HG03045 (cell line): Measurements from ENCODE around the gene PDHX.
"Not testable (repeated sequence)": the region's sequence is repeated elsewhere in the genome, so short reads cannot be mapped to it uniquely, and the experiment has no call there.

ENCODE experiments used
- ATAC-seq: cut with Tn5 transposase; IDR thresholded peaks from one replicate; pipeline ENCODE4 v1.9.1; 2021; ENCODE audit warnings: mild to moderate bottlenecking, moderate library complexity; ENCODE audit not compliant: unreplicated experiment

The PDHX gene

DNA sequence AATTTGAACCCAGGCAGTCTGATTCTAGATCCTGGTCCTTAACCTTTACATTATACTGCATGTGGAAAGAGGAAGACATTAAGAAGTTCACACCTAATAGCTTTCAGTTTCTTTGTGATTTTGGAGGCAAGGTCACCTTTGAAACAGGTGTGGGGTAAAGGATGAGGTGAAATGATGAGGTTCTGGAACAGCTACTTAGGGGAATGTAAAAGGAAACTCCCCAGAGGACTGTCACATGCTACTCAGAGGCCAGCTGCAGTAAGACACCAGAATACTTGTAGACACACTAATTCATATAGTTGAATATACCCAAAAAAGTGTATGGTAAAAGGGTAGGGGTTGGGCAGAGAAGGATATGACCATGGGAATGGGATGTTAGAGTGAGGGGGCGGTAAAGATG, 5.6 kb upstream of the PDHX start:
- no peak for ATAC-seq

DNA sequence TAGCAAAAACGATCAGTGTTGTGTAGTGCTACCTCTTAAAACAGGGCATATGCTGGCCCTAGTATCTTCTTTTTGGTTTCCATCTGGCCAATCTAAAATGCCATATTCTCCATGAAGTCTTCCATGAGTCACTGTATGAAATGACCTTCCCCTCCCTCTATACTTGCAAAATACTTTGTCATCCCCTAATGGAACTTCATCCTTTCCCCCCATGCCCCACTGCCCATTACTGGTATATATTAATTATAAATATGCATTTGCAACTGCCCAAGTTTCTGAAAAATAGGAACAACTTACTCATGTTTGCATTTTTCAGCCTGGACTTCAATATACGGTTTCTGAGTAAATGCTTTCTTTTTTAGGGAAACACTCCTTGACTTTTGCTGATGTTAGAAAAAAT, 4.7 kb upstream of the PDHX start:
- ATAC-seq: no peak

DNA sequence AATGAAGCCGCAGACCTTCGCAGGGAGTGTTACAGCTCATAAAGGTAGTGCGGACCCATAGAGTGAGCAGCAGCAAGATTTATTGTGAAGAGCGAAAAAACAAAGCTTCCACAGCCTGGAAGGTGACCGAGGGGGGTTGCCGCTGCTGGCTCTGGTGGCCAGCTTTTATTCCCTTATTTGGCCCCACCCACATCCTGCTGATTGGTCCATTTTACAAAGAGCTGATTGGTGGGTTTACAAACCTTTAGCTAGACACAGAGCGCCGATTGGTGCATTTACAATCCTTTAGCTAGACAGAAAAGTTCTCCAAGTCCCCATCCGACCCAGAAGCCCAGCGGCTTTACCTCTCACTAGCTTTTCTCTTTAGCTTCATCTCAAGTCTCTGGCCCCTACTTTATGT, 2.9 kb upstream of the PDHX start:
- ATAC-seq: not testable (repeated sequence)

DNA sequence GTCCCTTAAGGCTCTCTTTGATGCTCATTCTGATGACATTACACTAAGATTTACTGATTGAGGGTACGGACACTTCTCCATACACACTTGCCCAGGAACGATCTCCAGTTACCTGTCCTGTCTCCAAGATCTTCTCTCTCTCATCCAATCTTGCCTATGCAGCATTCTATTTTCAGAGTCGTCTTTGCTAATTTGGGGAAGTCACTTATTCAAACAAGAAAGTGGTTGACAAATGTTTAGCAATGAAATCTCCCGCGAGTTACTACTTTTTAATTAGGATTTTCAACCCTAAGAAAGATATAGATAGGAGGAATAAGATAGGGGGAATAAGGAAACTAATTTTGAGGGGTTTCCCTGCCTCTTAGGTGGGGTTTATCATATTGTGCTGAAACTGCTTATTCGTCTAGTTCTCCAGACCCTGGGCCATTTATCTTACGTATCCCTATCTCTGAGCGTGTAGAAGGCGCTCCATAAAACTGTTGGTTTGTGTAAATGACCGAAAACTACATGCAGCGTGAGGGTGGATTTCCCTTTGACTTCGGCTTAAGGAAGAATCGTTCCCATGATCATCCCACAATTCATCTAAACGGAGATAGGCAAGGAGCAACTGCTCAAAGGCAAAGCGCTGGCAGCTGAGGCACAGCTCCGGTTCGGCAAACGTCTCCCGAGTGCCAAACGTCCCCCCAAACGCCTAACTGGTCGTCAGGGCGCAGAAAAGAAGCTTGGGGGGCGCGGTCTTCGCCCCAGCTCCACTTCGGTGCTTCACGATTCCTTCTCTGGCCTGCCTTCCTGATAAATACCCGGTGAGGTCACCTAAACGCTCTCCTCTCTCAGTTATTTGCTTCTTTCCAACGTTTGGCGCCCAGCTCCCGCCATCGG, 1.0 kb upstream of the PDHX start:
- ATAC-seq: no peak

DNA sequence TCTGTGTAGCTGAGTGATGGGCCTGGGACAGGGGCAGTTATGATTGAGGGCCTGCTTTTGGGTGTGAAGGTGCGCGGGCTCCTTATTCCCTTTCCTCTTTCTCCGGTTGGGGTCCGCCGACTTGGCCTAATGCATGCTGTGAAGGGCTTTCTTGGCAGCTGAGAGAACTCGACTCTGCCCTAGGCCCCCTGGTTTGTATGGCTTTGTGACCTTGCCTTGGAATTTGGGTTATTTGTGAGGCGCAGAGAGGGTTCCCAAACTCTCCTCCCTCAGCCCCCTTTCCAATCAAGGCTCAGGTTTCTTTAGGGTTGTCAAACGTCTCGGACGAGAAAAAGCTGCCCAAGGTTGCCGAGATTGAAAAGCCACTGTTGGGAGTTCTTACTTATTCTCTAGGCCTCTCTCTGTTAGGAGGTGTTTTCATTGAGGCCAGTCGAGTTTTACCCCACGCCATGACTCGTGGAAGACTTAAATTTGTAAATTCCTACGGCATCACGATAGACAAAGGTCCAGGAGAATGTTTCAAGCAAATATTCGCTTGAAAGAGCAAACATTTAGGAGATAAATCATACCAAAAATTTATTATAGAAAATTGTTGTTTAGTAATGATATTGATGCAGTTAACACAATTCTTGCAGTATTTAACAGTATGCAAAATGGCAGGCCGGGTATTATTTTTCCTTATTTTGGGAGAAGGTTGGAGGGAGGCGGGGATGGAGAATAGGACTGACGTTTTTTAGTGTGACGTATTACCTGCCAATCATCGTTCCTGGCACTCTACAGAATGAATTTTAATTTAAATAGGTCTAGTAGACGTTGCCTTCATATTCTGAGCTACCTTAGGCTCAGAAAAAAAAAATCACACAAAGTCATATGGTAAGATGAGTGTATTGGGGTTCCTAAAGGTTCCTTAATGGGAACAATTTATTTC, 689 bp downstream of the PDHX start:
- no peak for ATAC-seq

DNA sequence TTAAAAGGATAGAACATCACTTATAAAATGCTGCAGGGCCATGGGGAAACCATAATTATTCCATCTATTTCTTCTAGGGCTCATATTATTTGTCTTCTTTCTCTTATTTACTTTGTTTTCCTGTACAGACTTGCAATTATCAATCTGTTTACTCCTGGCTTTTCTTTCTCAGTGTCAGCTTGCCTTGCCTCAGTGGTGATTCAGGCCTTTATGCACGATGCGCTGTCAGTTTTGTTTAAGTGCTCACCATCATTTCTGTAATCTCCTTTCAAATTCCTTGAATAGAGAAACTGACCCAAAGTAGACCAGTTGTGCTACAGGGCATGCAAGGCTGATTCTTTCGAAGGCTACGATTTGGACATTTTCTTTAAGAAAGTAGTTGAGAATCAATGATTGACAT, 4.7 kb downstream of the PDHX start:
- ATAC-seq: no peak

DNA sequence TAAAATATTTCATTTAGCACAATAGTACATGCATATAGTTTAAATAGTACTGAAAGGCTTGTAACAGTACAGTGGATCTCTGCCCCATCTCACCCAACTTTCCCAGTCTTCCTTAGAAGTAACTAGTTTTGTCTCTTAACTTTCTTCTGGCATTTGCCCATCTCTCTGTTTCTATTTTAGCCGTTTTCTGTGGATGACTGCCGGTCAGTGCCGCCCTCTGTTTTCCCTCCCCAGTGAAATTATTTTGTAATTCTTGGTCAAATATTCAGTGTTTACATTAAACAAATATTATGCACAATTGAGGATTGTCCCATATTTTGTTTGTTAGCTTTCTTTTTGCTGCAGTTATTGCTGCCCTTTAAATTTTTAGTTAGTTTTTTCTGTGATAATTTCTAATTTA, 8.3 kb downstream of the PDHX start:
- no peak for ATAC-seq

DNA sequence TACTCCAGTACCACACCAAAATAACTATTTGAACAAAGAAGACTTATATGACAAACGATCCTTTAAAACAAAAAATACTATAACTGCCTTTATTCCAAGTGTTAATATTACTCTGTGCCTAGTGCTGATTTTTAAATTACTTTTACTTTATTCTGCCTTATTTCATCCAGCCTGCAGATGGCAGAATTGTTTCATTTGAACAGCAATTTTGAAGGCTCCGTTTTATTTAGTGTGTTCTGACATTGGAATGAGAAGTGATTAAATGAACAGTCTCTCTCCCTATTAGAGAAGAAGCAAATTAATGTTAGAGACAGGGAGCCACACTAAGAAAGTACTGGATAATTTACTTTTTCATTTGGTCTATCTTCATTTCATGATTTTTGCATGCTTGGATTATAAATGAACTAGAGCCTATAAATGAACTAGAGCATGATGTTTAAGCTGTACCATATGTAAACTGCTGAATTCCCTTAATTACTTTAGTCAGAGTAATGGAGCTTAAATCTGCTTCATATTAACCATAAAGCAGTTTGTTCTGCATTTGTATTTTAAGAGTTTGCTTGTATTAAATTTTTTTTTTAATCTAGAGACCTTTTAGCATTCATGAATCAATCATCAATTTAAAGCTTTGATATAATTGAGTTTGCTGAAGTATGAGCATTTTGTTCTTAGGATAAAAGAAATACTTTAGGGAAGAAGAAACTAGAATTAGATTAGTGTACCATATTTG, 9.8 kb downstream of the PDHX start:
- ATAC-seq: no peak

DNA sequence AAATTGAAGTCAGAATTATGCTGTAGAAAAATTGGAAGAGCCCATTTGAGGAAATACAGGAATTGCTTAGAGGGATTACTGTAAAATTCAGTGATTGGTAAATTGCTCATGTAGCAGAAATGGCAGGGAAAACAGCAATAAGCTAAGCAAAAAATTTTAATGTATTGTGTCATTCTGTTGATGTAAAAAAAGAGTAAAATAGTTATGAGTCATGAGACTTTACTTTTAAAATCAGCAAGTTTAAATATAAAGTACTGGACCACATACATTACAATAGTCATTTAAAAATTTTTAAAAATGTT, 10.4 kb downstream of the PDHX start:
- ATAC-seq: no peak

DNA sequence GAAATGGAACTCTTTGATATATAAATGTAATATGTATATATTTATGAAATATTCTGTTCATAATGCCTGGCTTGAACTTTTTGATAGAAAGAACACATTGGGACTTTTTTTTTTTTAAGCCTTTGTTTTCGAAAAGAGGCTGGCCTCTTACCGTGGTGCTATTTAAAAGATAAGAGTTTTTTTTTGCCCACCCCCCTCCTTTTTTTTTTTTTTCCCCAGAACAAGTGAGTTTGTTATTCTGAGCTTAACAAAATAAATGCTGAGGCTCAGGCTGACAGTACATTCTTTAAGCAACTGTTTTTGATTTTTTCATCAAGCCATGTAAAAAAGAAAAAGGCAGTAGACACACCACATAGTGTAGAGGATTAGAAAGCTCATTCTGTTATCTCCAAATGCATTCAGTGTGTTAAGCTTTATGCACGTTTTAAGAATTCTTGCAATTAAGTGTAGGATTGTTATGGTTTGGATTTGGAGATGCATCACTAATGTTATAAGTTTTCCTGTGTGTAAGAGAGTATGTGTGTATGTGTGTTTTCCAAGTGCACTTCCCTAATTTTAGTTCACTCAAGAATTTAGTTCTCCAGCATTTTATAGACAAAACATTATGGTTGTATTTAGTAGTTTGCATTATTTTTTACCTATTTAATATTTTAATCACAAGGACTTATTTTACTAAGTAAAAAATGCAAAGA, 12.0 kb downstream of the PDHX start:
- no peak for ATAC-seq

DNA sequence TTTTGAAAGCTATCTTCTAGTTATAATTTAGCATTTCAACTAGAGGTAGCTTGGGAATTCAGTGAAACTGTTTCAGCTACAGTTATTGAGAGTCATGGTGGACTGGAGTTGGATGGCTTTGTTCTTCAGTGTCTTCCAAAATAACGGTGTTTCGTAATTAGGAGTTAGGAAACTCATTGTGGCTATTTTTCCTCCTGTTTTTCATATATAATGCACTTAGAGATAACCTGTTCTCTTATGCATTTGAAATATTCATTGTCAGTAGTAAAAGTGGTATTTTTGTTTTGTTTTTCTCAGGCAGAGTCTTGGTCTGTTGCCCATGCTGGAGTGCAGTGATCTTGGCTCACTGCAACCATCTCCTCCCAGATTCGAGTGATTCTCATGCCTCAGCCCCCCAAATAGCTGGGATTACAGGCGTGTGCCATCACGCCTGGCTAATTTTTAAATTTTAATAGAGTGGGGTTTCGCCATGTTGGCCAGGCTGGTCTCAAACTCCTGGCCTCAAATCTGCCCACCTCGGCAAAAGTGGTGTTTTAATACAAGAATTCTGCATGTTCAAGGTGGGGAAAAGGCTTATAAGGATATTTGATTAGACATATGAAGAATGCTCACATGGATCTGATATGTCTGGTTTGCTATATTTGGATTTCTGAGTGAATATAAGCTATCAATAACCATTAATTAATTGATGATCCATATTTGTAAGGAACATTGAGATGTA, 12.7 kb downstream of the PDHX start:
- ATAC-seq: no peak

DNA sequence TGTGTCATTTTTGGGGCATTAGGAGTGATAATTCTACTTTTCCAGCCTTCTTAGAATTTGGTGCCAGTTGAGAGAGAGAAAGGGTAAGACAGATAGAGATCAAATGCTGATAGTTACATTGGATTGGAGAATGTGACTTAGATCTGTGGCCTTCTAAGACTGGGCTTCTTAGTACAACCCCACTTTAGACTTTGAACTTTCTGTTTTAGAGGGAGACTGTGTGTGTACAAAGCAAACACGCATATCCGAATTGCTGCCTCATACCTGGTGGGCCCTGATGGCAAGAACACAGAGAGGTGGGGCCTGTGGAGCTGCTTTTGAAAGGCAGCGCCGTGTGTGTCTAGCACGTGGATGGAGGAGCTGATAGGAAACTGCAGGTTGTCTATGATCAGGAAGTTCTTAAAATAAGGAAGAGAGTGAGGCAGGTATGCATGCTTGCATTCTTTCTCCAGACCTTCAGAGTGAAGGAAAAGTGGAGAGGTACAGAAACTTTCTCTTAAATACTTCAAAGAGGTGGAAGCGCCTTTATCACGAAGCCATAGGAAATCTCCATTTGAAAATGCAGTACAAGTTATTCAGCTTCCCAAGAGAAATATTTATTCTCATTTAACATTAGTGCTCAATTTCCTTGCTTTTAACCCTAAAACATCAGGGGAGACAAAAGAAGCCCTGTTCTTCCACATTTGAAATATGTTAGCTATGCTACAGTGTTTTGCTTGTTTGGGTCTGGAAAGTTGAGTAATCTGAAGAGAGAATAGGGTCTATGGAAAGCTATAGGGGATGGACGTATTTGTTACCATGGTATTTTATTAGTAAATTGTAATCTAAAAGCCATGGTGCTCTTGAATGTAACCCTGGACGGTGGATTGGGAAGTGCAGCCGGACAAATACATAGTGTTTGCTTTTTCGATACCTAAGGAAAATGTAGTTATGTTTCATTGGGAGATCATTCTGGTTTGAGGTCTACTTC, 13.7 kb downstream of the PDHX start:
- ATAC-seq: no peak

DNA sequence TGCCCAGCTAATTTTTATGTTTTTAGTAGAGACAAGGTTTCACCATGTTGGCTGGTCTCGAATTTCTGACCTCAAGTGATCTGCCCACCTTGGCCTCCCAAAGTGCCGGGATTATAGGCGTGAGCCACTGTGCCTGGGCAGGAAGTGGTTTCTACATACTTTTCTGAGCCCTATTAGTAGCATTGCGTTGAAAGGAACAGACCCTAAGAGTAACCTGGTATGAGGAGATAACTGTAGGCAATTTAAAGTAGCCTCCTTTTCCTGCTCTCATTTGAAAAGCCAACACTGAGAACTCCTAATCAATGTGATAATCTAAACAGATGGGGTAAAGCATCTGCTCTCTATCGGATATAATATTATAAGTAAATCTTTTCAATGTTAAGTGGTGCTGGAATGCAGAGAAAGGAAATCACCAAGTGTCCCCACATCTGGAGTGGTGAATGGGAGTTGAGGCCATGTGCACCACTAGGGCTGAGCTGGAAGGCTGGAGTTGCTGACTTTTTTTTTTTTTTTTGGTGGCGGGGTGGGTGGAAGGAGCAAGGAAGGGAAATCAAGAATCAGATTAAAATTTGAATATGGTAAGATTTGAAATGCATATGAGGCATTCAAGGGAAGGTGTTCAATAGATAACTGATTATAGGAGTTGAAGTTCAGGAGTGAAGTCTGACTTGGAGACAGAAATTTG, 20.7 kb downstream of the PDHX start:
- ATAC-seq: no peak

DNA sequence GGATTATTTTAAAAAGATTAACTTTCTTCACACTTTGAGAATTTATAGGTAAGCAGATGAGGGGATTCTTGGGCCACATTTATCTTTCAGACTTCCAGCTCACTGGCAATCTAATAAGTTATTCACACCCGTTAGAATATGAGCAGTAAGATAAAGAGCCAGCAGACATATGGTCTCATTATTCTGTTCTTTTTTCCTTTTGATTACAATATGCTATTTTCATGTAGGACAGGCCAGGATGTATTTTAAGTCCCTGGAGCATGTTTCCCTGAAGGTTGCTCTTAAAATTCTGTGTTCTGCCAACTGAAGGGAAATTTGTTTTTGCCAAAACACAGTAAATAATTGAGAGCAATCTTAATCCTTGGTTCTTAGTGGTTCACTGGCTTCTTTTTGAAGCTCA, 22.2 kb downstream of the PDHX start:
- ATAC-seq: no peak

DNA sequence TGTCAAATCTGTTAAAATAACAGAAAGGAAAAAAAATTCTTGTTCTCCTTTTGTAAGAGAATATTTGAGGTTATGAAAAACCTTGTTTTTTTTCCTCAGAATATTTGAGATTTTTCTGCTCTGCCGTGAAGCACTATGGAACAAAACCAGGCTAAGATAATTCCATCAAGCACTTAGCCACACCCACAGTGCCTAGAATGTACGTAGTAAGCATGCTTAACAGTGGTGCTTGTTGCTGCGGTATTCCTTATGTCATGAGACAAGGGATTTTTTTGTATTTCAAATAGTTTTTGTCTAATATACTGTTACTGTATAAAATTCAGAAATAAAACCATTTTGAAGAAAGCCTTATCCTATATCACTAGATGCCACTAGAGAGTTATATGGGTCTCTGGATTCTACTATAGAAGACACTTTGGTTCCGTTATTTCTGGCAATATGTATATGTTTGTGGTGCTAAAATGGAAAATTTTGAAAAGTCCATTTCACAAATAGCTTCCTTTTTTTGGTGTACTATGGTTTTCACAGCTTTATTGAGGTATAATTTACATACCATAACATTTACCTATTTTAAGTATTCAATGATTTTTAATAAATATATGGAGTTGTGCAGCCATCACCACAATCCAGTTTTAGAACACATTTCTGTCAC, 23.7 kb downstream of the PDHX start:
- ATAC-seq: no peak

DNA sequence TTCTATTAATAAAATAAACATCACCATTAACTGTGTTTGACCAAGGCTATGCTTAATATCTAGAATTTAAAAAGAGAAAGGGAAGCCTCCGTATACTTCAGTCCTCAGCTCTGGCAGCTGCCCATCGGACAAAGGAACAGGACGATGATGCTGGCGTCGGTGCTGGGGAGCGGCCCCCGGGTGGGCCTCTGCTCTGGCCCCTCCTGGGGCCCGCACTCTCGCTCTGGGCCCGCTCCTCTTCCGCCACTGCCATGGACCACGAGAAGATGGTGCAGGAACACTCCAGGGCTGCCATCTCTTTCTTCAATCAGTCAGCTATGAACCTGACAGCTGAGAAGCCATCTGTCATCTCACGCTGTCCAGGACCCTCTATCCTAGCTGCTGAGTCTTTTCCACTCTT, 25.3 kb downstream of the PDHX start:
- ATAC-seq: no peak

DNA sequence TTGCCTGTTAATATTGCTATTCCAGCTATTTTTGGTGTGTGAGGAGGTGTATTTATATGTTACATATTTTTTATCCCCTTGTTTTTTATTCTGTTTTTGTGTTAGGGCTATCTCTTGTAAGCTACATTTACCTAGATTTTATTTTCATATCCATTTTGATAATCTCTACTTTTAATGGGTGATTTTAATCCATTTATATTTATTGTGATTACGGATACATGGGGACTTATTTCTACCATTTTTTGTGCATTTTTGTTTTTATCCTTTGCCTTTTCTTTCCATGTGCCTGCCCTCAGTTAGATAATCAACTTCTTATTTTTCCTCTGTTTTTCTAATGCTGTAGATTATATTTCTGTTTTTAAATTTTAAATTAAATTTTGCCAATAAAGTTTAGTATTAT, 28.3 kb downstream of the PDHX start:
- no peak for ATAC-seq

DNA sequence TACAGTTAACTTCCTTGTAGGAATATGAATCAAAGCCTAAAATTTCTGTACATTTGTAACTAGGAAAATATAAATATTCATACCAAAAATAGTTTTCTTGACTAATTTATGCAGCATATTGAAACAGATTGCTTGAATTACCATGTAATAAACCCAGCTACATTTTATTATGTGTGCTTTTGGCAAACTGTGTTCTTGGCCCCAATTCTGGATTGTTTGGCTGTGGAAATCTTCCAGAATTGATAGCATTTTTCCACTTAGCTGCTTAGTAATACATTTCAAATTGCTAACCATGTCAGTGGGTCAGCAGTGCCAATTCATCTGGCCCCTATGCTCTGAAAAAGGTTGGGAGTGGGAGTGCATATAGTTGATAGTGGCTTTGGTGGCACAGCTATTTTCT, 32.3 kb downstream of the PDHX start:
- no peak for ATAC-seq
